ENCODE measurements around the gene INMT.

- TF ChIP-seq CTCF (IDR thresholded peaks at IDR 0.05; ENCODE audit: control extremely low read depth in 1 of 3, insufficient read depth in 1 of 3, low read depth in 1 of 3, low read length in 3 of 3) (no peak), POLR2A (IDR thresholded peaks at IDR 0.05; ENCODE audit: control extremely low read depth in 1 of 2, low read depth in 2 of 2, low read length in 2 of 2) (no peak), EP300 (IDR thresholded peaks at IDR 0.05; ENCODE audit: borderline replicate concordance in 1 of 2, low read depth in 2 of 2, low read length in 2 of 2) (no peak), HDAC2 (IDR thresholded peaks at IDR 0.05; ENCODE audit: borderline replicate concordance in 1 of 2, low read depth in 2 of 2, low read length in 2 of 2) (no peak), SIN3A (conservative IDR thresholded peaks at IDR 0.05 in 1 of 2, IDR thresholded peaks at IDR 0.05 in 1 of 2; ENCODE audit: low read depth in 1 of 2, low read length in 2 of 2) (no peak), KDM5A (IDR thresholded peaks at IDR 0.05; ENCODE audit: low read length) (no peak), KDM1A (IDR thresholded peaks at IDR 0.05; ENCODE audit: borderline replicate concordance, low read length) (no peak), FOSL1 (IDR thresholded peaks at IDR 0.05; ENCODE audit: insufficient read depth, low read depth, low read length) (no peak)
Observed at GRCh38 chr7:30789334-30789711, 37.4 kb downstream of the INMT start.
